Measurements from ENCODE around the gene ELAVL3. TPM values are rescaled to one million over a fixed set of nuclear protein-coding genes. Genes with fewer than 3 reads are reported as not detected.
"Not testable (repeated sequence)": the region's sequence is repeated elsewhere in the genome, so short reads cannot be mapped to it uniquely, and the experiment has no call there.

Gene ELAVL3
- total RNA-seq, 2 experiments from 2014 or later: not detected

GRCh38 chr19:11435833-11436313 is 45.0 kb downstream of the ELAVL3 start:
- no peaks in the 10 kb centered on the region for H3K9me3 Mint-ChIP-seq (ENCODE audit: low read depth)
- H3K27ac Mint-ChIP-seq: peak overlapping the region; percentile 96
- H3K4me1 Mint-ChIP-seq: peaks cover 27% of the 10 kb centered on the region
- peaks cover 32% of the 10 kb centered on the region for H3K36me3 Mint-ChIP-seq
- H3K27me3 Mint-ChIP-seq: peaks cover under 1% of the 10 kb centered on the region
- DNase-seq (peak; percentile 57), ATAC-seq (no peak)
- peak overlapping the region; percentile 100 for H3K4me3 Mint-ChIP-seq
- CTCF ChIA-PET: interaction anchor here (0.6 to 4.7 kb wide), 13 partner anchors 8 to 154 kb away, joined by 3 to 29 read pairs (median 3); partner anchors contain the start of genes CCDC159, SWSAP1 and TMEM205

DNA sequence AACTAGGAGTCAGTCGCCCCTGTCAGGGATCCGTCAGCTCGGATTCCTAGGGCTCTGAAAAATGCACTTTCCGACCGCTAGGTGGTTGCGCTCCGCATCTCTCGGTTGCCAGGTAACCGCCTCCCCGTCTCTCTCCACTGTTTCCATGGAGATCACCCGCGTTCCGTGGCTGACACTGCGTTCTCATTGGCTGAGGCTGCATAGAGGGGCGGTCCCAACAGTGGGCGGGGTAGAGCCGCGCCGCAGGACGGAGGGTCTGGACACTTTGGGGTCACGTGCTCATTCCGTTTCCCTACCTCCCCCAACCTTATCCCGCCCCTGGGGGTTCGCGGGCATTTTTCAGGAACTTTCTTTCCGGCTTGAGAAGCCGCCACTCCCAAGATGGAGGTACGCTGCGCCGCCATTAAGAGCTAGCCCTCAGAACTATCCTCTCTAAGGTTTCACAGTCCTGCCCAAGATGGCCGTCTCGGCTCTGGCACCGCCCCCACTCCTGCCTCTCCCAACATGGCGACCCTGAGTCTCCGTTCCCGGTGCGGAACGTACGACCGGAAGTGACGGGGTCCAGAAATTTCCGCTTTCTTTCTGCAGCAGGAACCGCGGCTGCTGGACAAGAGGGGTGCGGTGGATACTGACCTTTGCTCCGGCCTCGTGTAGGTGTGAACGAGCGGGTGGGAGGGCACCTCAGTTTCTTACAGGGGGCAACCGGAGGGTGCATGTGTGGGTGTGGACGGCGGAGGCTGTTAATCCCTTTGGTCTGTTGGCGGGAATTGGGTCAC is 45.6 kb downstream of the ELAVL3 start, which contains the start of the genes ODAD3 and PRKCSH:
ODAD3 (minus strand) TSS at position 65 of the 776 bp plus-strand sequence. CDS start 105 bp downstream, outside the sequence.
PRKCSH (plus strand) TSS at position 579 of the 776 bp plus-strand sequence. CDS start 483 bp downstream, outside the sequence.
- Mint-ChIP-seq H3K27ac (peak within 1 kb of the TSS; percentile 96), H3K9me3 (ENCODE audit: low read depth) (no peaks in the 10 kb centered on the region), H3K27me3 (peaks cover 4% of the 10 kb centered on the region), H3K4me3 (peak within 1 kb of the TSS; percentile 100), H3K4me1 (peaks cover 25% of the 10 kb centered on the region), H3K36me3 (peaks cover 26% of the 10 kb centered on the region)
- CTCF ChIA-PET: interaction anchor here (0.6 to 4.7 kb wide), 15 partner anchors 8 to 162 kb away, joined by 3 to 29 read pairs (median 3); partner anchors contain the start of genes CCDC159, SWSAP1, TMEM205 and ZNF627
- ATAC-seq (peak; percentile 95), DNase-seq (peak; percentile 99)

DNA sequence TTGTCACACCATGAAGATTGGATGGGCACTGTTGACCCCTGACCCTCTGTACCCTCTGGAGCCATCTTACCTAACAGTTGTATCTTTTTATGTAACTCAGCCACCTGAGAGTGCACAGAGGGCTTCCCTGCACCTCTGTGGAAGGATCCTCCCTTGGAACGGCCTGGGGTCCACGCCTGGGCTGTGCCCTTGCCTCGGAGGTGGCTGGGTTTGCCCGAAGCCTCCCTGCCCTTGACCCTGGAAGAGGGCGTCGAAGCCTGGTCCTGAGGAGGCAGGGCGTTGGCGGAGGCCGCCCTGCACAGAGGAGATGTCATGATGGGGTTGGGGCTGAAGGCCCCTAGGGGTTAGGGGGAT is 46.2 kb downstream of the ELAVL3 start:
- H3K4me3 Mint-ChIP-seq: peak overlapping the region; percentile 100
- peaks cover 25% of the 10 kb centered on the region for H3K4me1 Mint-ChIP-seq
- peaks cover 26% of the 10 kb centered on the region for H3K36me3 Mint-ChIP-seq
- DNase-seq (no peak), ATAC-seq (peak; percentile 20)
- no peaks in the 10 kb centered on the region for H3K9me3 Mint-ChIP-seq (ENCODE audit: low read depth)
- peak overlapping the region; percentile 96 for H3K27ac Mint-ChIP-seq
- H3K27me3 Mint-ChIP-seq: peaks cover 4% of the 10 kb centered on the region
- CTCF ChIA-PET: interaction anchor here (0.7 to 4.7 kb wide), 11 partner anchors 8 to 163 kb away, joined by 3 to 29 read pairs (median 5); partner anchors contain the start of genes CCDC159, SWSAP1, TMEM205 and ZNF627

DNA sequence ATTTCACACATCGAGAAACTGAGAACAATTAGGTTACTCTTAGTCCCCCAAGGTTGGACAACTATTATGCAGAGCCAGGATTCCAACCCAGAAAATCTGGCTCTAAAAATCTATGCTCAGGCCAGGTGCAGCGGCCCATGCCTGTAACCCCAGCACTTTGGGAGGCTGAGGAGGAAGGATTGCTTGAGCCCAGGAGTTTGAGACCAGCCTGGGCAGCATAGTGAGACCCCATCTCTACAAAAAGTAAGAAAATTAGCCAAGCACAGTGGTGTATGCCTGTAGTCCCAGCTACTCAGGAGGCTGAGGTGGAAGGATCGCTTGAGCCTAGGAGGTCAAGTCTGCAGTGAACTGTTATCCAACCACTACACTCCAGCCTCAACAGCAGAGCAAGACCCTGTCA is 47.3 kb downstream of the ELAVL3 start:
- not testable (repeated sequence) for ATAC-seq; DNase-seq; H3K27ac Mint-ChIP-seq; H3K27me3 Mint-ChIP-seq; H3K4me3 Mint-ChIP-seq; H3K9me3 Mint-ChIP-seq (ENCODE audit: low read depth)
- H3K36me3 Mint-ChIP-seq: peaks cover 21% of the 10 kb centered on the region
- H3K4me1 Mint-ChIP-seq: peaks cover 25% of the 10 kb centered on the region
- CTCF ChIA-PET: interaction anchor here (0.8 to 4.7 kb wide), 2 partner anchors 53 to 273 kb away, joined by 3 to 29 read pairs; no protein-coding TSS in a partner anchor

- CTCF ChIA-PET: interaction anchor here (1.2 to 1.5 kb wide), 2 partner anchors 8 to 45 kb away, joined by 3 read pairs; partner anchors contain the start of gene ODAD3
- Mint-ChIP-seq H3K4me3 (no peak overlapping the region), H3K27ac (no peak overlapping the region), H3K9me3 (ENCODE audit: low read depth) (no peaks in the 10 kb centered on the region), H3K27me3 (peaks cover 27% of the 10 kb centered on the region), H3K36me3 (no peaks in the 10 kb centered on the region), H3K4me1 (peaks cover 17% of the 10 kb centered on the region)
- no peak for DNase-seq
- no peak for ATAC-seq
Measured at GRCh38 chr19:11426656-11427055, 54.2 kb downstream of the ELAVL3 start.

DNA sequence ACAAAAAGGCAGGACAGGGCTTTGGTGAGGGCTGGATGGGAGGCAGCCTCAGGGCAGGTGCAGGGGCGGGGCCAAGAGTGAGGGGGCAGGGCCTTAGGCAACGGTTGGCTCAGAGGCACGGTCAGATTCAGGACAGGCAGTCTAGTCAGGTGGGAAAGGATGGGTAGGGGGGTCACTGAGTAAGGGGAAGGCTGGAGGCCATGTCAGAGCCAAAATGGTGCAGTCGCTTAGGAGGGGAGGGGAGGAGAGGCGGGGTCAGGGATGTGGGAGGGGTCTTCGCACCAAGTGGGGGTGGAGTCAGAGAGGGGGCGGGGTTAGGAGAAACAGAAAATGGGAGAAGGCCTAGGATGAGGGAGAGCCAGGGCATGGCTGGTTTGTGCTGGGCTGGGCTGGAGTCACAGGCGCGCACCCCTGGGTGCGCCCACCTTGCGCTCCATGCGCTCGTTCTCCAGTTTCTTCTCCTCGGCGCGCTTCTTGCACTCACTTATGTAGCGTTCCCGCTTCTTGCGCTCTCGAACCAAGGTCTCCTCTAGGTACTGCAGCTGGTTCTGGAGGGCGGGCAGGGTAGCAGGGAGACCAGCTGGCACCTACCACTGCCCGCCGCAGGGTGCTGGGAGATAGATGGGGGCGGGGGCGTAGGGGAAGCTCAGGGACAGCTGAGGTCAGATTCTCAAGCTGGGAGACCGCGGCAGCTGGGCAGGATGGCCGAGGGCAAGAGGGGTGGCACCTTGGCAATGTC is 55.0 kb downstream of the ELAVL3 start:
- H3K9me3 Mint-ChIP-seq (ENCODE audit: low read depth): no peaks in the 10 kb centered on the region
- CTCF ChIA-PET: interaction anchor here (1.2 to 1.5 kb wide), 2 partner anchors 9 to 44 kb away, joined by 3 read pairs; partner anchors contain the start of gene ODAD3

DNA sequence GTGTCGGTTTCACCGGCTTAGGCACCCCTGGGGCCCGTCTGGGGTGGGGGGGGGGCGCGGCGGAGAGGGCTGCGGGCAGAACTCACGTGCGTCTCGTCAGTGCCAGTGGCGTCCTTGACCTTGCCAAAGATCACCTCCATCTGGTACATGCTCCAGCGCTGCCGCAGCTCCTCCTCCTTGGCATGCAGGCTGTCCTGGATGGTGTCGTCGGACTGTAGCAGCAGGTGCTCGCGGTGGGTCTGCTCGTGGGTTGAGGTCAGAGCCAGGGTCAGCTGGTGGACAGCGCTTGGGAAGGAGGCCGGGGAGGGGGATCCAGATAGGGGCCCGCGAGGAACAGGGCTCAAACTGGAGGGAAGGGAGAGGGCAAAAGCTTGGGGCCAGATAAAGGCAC is 57.1 kb downstream of the ELAVL3 start:
- CTCF ChIA-PET: interaction anchor here (0.6 to 5.4 kb wide), 3 partner anchors 11 to 599 kb away, joined by 3 to 61 read pairs (median 23); partner anchors contain the start of genes EPOR, ODAD3 and PRKCSH
- H3K36me3 Mint-ChIP-seq: no peaks in the 10 kb centered on the region
- no peak for DNase-seq
- no peak overlapping the region for H3K4me3 Mint-ChIP-seq
- no peak overlapping the region for H3K27ac Mint-ChIP-seq
- H3K4me1 Mint-ChIP-seq: peaks cover 28% of the 10 kb centered on the region
- H3K27me3 Mint-ChIP-seq: peaks cover 47% of the 10 kb centered on the region
- H3K9me3 Mint-ChIP-seq (ENCODE audit: low read depth): no peaks in the 10 kb centered on the region
- no peak for ATAC-seq

More for the DNA sequence above, 55.0 kb downstream of the ELAVL3 start:
- no peak overlapping the region for H3K4me3 Mint-ChIP-seq
- peaks cover 35% of the 10 kb centered on the region for H3K27me3 Mint-ChIP-seq
- DNase-seq (no peak), ATAC-seq (no peak)
- H3K36me3 Mint-ChIP-seq: no peaks in the 10 kb centered on the region
- H3K27ac Mint-ChIP-seq: no peak overlapping the region
- peaks cover 23% of the 10 kb centered on the region for H3K4me1 Mint-ChIP-seq

DNA sequence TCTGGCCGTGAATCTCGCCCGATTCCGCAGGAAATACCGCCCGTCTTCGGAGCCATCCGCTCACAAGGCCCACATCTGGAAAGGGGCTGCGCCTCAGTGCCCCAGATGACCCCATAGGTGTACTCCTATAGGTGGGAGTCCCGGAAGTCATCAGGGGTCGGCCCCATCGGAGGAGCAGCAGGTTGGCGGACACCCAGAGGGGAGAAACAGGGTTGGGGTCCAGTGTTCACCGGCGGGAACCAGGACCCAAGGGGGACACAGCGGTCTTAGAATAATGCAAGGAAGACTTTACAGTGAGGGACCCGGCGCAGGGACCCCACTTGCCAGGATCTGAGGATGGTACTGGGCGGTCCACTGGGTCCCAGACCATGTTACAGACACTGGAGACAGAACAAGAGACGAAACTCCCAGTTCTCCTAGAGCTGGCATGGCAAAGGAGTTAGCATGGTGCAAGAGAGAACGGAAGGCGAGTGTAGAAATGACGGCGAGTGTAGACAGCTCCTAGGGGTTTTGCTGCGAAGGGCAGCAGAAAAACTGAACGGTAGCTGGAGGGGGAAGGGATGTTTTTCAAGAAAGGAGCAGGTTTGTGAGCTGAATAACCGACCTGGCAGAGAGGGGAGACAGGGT is 57.6 kb downstream of the ELAVL3 start:
- Mint-ChIP-seq H3K36me3 (no peaks in the 10 kb centered on the region), H3K27ac (no peak overlapping the region), H3K27me3 (peaks cover 52% of the 10 kb centered on the region), H3K4me1 (peaks cover 28% of the 10 kb centered on the region), H3K9me3 (ENCODE audit: low read depth) (no peaks in the 10 kb centered on the region), H3K4me3 (no peak overlapping the region)
- CTCF ChIA-PET: interaction anchor here (0.6 to 5.4 kb wide), 4 partner anchors 12 to 599 kb away, joined by 3 to 61 read pairs (median 13); partner anchors contain the start of genes ELAVL3, EPOR, ODAD3 and PRKCSH
- no peak for DNase-seq
- ATAC-seq: no peak

DNA sequence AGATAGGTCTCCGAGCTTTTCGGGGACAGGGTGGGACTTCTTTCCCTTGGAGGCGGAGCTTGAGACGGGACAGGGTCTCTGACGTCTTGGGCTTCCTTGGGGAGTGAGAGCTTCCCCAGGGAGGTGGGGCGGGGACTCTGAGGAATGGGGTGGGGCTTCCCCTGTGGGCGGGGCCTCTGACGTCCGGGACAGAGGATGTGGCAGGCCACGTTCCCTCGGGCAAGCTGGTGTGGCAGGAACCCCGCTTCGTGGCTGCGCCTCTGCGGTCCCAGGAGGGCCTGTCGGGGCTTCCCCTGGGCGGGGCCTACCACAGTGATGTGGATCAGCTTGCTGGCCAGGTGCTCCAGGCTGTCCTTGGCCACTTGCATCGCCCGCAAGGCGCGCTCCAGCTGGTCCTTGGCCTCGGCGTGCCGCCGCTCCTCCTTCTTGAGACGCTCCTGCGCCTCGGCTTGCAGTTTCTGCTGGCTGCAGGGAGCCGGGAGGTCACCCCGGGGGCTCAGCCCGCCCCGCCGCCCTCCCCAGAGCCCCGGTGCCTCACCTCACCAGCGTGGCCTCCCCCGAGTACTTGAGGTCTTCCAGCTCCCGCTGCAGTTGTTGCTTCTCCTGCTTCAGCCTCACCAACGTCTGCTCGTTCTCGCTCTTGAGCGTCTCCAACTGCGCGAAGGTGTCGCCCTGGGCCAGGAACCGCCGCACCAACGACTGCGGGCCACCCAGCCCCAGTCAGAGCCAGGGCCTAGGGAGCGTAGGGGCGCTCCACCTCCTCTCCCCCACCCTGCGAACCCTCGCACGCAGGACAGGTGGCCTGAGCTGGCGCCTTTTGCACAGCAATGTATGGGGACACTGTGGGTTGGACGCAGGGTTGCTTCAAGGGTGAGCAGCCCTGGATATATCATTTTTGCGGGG is 58.4 kb downstream of the ELAVL3 start:
- peak; percentile 73 for ATAC-seq
- Mint-ChIP-seq H3K4me1 (peaks cover 28% of the 10 kb centered on the region), H3K4me3 (peak overlapping the region; percentile 59), H3K27me3 (peaks cover 60% of the 10 kb centered on the region), H3K9me3 (ENCODE audit: low read depth) (no peaks in the 10 kb centered on the region), H3K27ac (no peak overlapping the region), H3K36me3 (no peaks in the 10 kb centered on the region)
- CTCF ChIA-PET: interaction anchor here (1.3 to 5.4 kb wide), 6 partner anchors 13 to 60 kb away, joined by 3 to 61 read pairs (median 9); partner anchors contain the start of genes ELAVL3, EPOR, ODAD3 and PRKCSH
- DNase-seq: peak; percentile 92

- peak overlapping the region; percentile 59 for H3K4me3 Mint-ChIP-seq
- peak; percentile 66 for ATAC-seq
- H3K9me3 Mint-ChIP-seq (ENCODE audit: low read depth): no peaks in the 10 kb centered on the region
- peaks cover 28% of the 10 kb centered on the region for H3K4me1 Mint-ChIP-seq
- H3K36me3 Mint-ChIP-seq: no peaks in the 10 kb centered on the region
- CTCF ChIA-PET: interaction anchor here (1.3 to 5.4 kb wide), 6 partner anchors 13 to 61 kb away, joined by 3 to 61 read pairs (median 9); partner anchors contain the start of genes ELAVL3, EPOR, ODAD3 and PRKCSH
- H3K27ac Mint-ChIP-seq: no peak overlapping the region
- peak; percentile 72 for DNase-seq
- peaks cover 69% of the 10 kb centered on the region for H3K27me3 Mint-ChIP-seq
Measured at GRCh38 chr19:11421371-11422098, 59.3 kb downstream of the ELAVL3 start.

All from activated CD8-positive, alpha-beta memory T cell treated with anti-CD3 and anti-CD28 coated beads, Interleukin-2, amount 10 ng/mL, durations not matched to agents 7 days and 5 days (primary cell).